ENCODE measurements around the gene CACNA2D3. TPM values are rescaled to one million over a fixed set of nuclear protein-coding genes. Genes with fewer than 3 reads are reported as not detected.

Gene CACNA2D3
- total RNA-seq, 1 donor from 2014 or later: 0.70 TPM

DNA sequence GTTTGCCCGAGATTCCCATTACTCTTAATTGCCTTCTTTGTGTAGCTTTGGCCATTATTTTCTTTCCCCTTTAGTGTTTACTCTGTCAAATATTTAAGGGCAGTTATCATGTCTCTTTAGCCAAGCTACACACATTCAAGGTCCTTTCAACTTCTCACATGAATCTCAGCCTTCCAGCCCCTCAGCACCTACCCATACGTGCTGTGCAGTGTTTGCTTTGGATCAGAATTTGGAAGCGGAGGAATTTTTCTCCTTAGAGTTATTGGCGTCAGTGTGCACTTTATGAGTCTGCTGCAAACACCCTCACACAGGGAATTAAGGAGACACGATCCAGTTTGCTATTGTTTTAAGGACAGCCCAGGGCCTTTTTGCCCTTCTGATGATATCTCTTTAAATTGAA is 231.6 kb downstream of the CACNA2D3 start:
- H3K9me3 ChIP-seq (ENCODE audit: insufficient read depth, low read depth, low read length): no peaks in the 10 kb centered on the region
- peaks cover 5% of the 10 kb centered on the region for H3K4me1 ChIP-seq (ENCODE audit: insufficient read depth, low read length)
- H2AFZ ChIP-seq (ENCODE audit: low read depth, low read length): no peak overlapping the region
- H3K4me3 Mint-ChIP-seq (ENCODE audit: unreplicated experiment): no peak overlapping the region
- peaks cover 2% of the 10 kb centered on the region for H3K27me3 Mint-ChIP-seq (ENCODE audit: low read depth, unreplicated experiment)
- no peak overlapping the region for H3K27ac Mint-ChIP-seq (ENCODE audit: unreplicated experiment)
- no peaks in the 10 kb centered on the region for H4K20me1 ChIP-seq (ENCODE audit: insufficient read depth, low read length)
- FAIRE-seq (no peak), DNase-seq (ENCODE audit: low read depth) (no peak)
- no peak overlapping the region for H3K4me2 ChIP-seq (ENCODE audit: low read length)
- no peaks in the 10 kb centered on the region for H3K4me1 Mint-ChIP-seq (ENCODE audit: low read depth, unreplicated experiment)
- no peak for TF ChIP-seq EZH2 (IDR thresholded peaks at IDR 0.05; ENCODE audit: insufficient read depth, low read length)
- TF ChIP-seq CTCF (IDR thresholded peaks at IDR 0.05; ENCODE audit: insufficient read depth, low read depth, low read length): no peak
- no peaks in the 10 kb centered on the region for H3K36me3 ChIP-seq (ENCODE audit: insufficient read depth, low read length)
- H3K4me3 ChIP-seq (ENCODE audit: insufficient read depth, low read depth, low read length): no peak overlapping the region
- no peaks in the 10 kb centered on the region for H3K27me3 ChIP-seq (ENCODE audit: insufficient read depth, low read length)
- no peaks in the 10 kb centered on the region for H3K79me2 ChIP-seq (ENCODE audit: insufficient read depth, low read length)
- H3K27ac ChIP-seq (ENCODE audit: low read depth, low read length): no peak overlapping the region
- H3K9me3 Mint-ChIP-seq (ENCODE audit: unreplicated experiment): peaks cover 1% of the 10 kb centered on the region
- no peaks in the 10 kb centered on the region for H3K36me3 Mint-ChIP-seq (ENCODE audit: low read depth, unreplicated experiment)
- no peak overlapping the region for H3K9ac ChIP-seq (ENCODE audit: low read length)

DNA sequence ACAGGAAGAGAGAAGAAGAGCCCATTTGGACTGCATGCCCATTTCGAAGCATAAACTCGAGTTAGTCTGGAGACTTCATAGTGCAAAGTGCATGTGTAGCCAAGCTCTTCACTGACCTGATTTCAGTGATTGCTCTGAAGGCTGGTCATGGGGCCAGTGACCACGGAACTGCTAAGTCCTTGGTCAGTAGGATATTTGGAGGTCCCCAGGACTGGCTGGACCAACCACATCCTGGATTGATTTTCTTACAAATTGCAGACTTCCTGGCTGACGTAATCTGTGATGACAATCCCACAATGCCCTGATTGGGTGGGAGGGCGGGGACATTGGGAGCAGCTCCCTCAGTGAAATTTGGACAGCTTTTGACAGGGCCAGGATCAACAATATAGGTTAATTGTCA is 233.4 kb downstream of the CACNA2D3 start:
- Mint-ChIP-seq H3K36me3 (ENCODE audit: low read depth, unreplicated experiment) (no peaks in the 10 kb centered on the region), H3K9me3 (ENCODE audit: unreplicated experiment) (peaks cover 1% of the 10 kb centered on the region), H3K27me3 (ENCODE audit: low read depth, unreplicated experiment) (peaks cover 2% of the 10 kb centered on the region), H3K4me3 (ENCODE audit: unreplicated experiment) (no peak overlapping the region), H3K27ac (ENCODE audit: unreplicated experiment) (no peak overlapping the region), H3K4me1 (ENCODE audit: low read depth, unreplicated experiment) (no peaks in the 10 kb centered on the region)
- H3K79me2 ChIP-seq (ENCODE audit: insufficient read depth, low read length): no peaks in the 10 kb centered on the region
- H3K4me1 ChIP-seq (ENCODE audit: insufficient read depth, low read length): peaks cover 5% of the 10 kb centered on the region
- no peak for TF ChIP-seq EZH2 (IDR thresholded peaks at IDR 0.05; ENCODE audit: insufficient read depth, low read length)
- TF ChIP-seq CTCF (IDR thresholded peaks at IDR 0.05; ENCODE audit: insufficient read depth, low read depth, low read length): no peak
- no peak for FAIRE-seq
- no peak for DNase-seq (ENCODE audit: low read depth)
- no peaks in the 10 kb centered on the region for H3K36me3 ChIP-seq (ENCODE audit: insufficient read depth, low read length)
- H3K4me2 ChIP-seq (ENCODE audit: low read length): no peak overlapping the region
- no peak overlapping the region for H2AFZ ChIP-seq (ENCODE audit: low read depth, low read length)
- no peak overlapping the region for H3K4me3 ChIP-seq (ENCODE audit: insufficient read depth, low read depth, low read length)
- H3K27ac ChIP-seq (ENCODE audit: low read depth, low read length): no peak overlapping the region
- H3K27me3 ChIP-seq (ENCODE audit: insufficient read depth, low read length): no peaks in the 10 kb centered on the region
- H3K9ac ChIP-seq (ENCODE audit: low read length): no peak overlapping the region
- H4K20me1 ChIP-seq (ENCODE audit: insufficient read depth, low read length): no peaks in the 10 kb centered on the region
- H3K9me3 ChIP-seq (ENCODE audit: insufficient read depth, low read depth, low read length): no peaks in the 10 kb centered on the region

DNA sequence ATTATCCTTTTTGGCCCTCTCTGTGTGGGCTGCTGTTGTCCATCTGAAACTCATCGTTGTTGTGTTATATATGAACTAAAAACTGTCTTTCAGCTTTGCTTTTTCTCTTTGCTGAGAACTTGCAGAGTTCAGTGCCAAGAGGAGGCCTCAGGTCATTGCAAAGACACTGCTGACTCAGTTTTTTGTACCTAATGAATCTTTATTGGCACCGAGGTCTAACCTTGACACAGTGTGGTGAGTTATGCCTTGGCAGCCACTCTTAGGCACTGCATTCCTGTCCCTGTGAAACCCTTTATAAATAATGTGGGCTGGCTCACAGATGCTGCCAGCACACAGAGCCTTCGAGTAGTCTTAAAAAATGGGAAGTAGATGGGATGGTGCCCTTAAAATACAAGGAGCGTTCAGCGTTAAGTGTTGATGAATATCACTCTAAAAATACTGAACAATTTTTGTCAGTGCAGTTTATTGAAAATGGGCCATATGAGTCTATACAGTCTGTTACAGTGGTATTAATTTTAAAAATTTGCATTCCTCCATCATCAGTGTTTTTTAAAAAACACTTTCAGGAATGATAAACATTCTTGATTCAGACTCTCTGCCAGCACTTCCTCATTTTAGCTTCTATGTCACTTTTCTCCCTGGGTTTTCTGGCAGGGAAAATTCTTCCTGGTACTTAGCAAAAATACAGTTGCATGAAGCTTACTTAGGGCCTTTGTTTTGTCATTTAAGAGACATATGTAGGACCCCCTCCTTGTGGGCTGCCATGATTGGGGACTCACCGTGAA is 234.1 kb downstream of the CACNA2D3 start:
- DNase-seq (ENCODE audit: low read depth) (peak; percentile 32), FAIRE-seq (no peak)
- Histone ChIP-seq H3K9ac (ENCODE audit: low read length) (no peak overlapping the region), H4K20me1 (ENCODE audit: insufficient read depth, low read length) (no peaks in the 10 kb centered on the region), H3K4me1 (ENCODE audit: insufficient read depth, low read length) (peaks cover 5% of the 10 kb centered on the region), H3K9me3 (ENCODE audit: insufficient read depth, low read depth, low read length) (no peaks in the 10 kb centered on the region), H3K79me2 (ENCODE audit: insufficient read depth, low read length) (no peaks in the 10 kb centered on the region), H3K4me2 (ENCODE audit: low read length) (no peak overlapping the region), H3K4me3 (ENCODE audit: insufficient read depth, low read depth, low read length) (no peak overlapping the region), H2AFZ (ENCODE audit: low read depth, low read length) (no peak overlapping the region), H3K36me3 (ENCODE audit: insufficient read depth, low read length) (no peaks in the 10 kb centered on the region), H3K27ac (ENCODE audit: low read depth, low read length) (no peak overlapping the region), H3K27me3 (ENCODE audit: insufficient read depth, low read length) (no peaks in the 10 kb centered on the region)
- H3K4me1 Mint-ChIP-seq (ENCODE audit: low read depth, unreplicated experiment): no peaks in the 10 kb centered on the region
- no peak for TF ChIP-seq CTCF (IDR thresholded peaks at IDR 0.05; ENCODE audit: insufficient read depth, low read depth, low read length)
- no peak for TF ChIP-seq EZH2 (IDR thresholded peaks at IDR 0.05; ENCODE audit: insufficient read depth, low read length)
- H3K36me3 Mint-ChIP-seq (ENCODE audit: low read depth, unreplicated experiment): no peaks in the 10 kb centered on the region
- peaks cover 1% of the 10 kb centered on the region for H3K9me3 Mint-ChIP-seq (ENCODE audit: unreplicated experiment)
- H3K27me3 Mint-ChIP-seq (ENCODE audit: low read depth, unreplicated experiment): peaks cover 2% of the 10 kb centered on the region
- no peak overlapping the region for H3K4me3 Mint-ChIP-seq (ENCODE audit: unreplicated experiment)
- H3K27ac Mint-ChIP-seq (ENCODE audit: unreplicated experiment): no peak overlapping the region
